Thyroid gland (tissue), 4 donors: ENCODE measurements around the gene OR7G2.

Experiments
- POLR2A ChIP-seq, 2 donors: fragments of 450-650 bp; IDR thresholded peaks; one replicate each; pipeline ENCODE4 v1.6.1; 2017; ENCODE audit warnings: antibody characterized with exemption in 2 of 2, mild to moderate bottlenecking in 2 of 2, moderate library complexity in 1 of 2
- TF ChIP-seq, protein P1 (sequence below), 6 experiments: fragments of 200-600 bp in 3 of 6; fragments of 450-650 bp in 3 of 6; sonication (generic) in 3 of 6; IDR thresholded peaks; one replicate each; pipeline ENCODE4 v1.5.1; 2016 to 2019; ENCODE audit warnings: antibody characterized with exemption in 6 of 6, mild to moderate bottlenecking in 2 of 6, inconsistent platforms in 1 of 6, moderate library complexity in 1 of 6

DNA sequence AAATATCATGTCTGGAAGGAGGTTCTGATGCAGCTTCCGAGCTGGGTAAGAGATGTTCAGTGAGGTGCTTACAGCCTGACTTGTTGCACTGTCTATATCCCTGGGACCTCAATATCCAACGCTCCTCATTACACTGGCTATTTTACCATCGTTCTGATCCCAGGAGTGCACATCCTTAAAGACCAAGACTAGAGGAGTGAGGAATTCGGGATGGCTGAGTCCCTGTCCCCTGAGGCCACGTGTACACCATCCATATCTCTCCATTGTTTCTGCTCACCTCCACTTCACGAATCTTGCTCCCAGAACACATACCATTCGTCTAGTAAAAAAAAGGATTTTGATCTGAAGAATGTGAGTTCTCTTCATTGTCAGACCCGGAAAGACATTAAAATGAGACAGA lies at the start of gene OR7G2:
- TF ChIP-seq, protein P1, sequence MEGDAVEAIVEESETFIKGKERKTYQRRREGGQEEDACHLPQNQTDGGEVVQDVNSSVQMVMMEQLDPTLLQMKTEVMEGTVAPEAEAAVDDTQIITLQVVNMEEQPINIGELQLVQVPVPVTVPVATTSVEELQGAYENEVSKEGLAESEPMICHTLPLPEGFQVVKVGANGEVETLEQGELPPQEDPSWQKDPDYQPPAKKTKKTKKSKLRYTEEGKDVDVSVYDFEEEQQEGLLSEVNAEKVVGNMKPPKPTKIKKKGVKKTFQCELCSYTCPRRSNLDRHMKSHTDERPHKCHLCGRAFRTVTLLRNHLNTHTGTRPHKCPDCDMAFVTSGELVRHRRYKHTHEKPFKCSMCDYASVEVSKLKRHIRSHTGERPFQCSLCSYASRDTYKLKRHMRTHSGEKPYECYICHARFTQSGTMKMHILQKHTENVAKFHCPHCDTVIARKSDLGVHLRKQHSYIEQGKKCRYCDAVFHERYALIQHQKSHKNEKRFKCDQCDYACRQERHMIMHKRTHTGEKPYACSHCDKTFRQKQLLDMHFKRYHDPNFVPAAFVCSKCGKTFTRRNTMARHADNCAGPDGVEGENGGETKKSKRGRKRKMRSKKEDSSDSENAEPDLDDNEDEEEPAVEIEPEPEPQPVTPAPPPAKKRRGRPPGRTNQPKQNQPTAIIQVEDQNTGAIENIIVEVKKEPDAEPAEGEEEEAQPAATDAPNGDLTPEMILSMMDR (IDR thresholded peaks at IDR 0.05), result no peak
- no peak for TF ChIP-seq POLR2A (IDR thresholded peaks at IDR 0.05)
